ENCODE results near the gene COL5A1.

- no peak for TF ChIP-seq CTCF (conservative IDR thresholded peaks at IDR 0.05; ENCODE audit: low read depth in 2 of 2)
- no peak for TF ChIP-seq REST (IDR thresholded peaks at IDR 0.05; ENCODE audit: unreplicated experiment)
These were observed 169.6 kb downstream of the COL5A1 start for GRCh38 chr9:134811079-134811672.

Measured in GM23338 (cell line).